NCI-H2171 (cell line): ENCODE data around the gene DPF3.

Experiments used
- DNase-seq: peaks from one replicate; lab custom pipeline; 2025; lab: John Stamatoyannopoulos, UW

Gene DPF3

DNA sequence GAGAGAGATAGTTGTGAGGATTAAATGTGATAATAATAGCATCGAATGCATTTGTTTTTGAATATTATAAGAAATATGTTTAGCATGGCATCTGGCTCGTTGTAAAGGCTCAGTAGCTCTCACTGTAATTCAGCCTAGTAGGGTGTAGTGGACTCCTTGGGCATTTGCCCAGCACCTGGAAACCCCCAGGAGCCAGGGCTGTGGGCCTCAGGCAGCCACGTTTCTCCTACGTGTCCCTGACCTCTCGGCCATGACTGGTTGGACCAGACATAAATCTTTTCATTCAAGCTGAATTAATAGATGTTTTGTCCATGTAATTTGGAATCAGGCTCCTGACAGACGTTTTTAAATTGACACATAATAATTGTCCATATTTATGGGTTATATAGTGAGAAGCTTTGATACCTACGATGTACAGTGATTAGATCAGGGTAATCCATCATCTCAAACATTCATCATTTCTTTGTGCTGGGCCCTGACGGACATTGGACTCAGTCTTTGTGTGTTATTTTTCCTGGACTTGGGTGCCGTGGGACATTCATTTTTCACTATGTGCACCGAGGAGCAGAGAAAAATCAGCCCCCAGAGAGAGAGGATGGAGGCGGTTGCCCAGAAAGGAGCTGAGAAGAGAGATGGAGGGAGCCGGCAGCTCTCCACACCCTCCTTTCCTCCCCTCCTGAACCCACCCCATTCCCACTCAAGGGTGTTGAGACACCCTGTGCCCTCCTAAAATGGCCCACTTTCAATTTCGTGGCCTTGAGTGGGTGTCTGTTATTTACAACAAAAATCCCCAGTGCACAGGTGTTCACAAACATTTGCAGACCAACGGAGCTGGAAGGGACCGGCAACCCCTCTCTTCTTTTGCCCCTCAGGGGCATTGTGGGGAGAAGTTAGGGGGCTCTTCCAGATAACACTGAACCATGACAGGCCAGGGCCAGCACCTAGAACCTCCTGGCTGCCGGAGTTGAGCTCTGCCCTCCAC lies 296.4 kb downstream of the DPF3 start:
- no peak for DNase-seq

DNA sequence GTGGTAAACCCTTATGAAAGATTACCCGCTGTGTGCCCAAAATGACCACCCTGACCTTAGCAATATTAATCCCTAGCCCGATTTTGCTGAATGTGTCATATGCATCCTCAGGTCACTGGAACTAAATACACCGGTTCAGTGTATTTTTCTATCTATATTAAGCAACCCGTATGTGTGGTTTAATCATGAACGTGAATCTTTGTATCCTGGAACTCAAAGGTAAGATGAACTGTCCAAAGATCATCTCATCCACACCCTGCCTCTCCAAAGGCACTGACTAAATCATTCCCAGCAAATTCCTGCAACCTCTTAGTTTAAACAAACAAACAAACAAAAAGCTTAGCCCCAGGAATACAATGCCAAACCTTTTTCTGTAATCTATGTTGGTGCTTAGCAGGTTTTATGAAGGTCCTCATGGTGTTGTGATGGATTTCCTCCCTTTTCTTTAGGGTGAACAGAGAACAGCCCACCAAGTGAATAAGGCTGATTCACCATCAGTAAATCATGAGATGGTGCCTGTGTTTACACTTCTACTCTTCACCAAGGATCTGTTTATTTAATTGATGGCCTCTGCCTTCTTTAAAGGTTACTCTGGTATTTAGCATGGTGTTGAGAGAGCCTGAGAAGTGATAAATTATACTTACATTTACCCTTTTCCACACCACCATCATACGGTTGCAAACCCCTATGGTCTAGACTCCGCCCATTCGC lies 298.6 kb downstream of the DPF3 start:
- no peak for DNase-seq

DNA sequence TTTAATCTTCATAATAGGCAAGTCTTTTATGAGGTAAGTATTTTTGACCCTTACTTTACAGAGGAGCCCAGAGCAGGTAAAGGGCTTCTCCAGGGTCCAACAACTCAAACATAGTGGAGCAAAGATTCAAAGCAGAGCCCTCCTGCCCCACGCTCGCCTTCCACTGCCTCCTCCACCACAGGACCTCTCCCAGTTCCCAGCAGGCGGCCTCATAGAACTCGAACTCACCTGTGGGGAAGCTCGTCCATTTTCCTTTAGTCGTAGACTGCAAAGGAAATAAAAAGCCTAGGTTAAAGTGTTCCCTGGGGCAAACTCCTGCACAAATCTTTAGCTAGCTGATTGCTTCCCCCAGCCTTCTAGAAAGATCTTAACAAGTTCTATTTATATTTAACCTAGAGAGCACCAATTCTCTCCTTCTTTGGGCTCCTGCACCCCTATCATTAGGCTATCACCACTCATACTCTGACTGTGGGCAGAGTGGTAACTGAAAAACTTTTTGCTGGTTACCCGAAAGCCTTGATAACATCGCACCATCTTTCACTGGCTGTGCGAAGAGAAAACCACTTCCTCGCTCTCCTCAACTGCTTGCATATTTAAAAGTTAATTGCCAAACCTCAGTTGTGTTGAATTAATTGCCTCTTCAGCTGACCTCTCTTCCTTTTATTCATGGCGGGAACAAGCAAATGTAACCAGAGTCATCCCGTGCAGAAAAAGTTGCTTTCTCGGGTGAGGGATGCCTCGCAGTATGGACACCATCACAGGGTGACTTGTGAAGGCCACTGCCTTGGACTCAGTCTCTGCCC lies 299.6 kb downstream of the DPF3 start:
- DNase-seq = no peak

DNA sequence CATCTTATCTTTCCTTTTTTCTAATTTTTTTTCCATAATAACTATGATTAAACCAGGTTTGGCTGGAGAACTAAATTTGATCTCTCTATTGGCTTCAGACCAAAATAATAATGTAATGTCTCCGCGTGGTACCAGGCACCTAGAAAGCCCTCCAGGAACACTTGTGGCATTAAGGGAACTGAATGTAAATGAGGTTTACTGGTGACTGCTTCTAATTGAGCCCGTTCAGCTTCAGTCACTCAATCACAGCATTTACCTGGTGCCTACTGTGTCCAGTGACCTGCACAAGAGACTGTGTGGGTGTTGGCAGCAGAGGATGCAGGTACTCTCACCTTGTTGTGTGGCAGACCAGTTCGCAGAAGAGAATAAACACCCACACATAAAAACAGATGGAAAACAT lies 302.5 kb downstream of the DPF3 start:
- DNase-seq = no peak

DNA sequence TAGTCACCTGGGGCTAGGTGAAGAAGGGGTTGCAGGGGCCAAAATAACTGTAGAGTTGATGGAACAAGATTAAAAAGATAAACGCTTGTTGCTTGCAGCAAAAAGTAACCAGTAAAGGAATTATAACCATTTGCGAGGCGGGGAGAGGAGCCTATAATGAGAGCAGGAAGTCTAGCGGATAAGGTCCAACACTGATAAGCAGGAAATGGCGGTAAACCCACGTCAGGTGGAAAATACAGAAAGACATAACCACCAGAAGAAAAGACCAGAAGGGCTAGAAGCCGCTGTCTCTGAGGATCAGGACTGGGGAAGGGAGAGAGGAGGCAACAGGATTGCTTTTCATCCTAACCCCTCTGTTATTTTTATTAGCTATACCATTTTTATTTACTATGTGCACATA lies 303.3 kb downstream of the DPF3 start:
- no peak for DNase-seq

DNA sequence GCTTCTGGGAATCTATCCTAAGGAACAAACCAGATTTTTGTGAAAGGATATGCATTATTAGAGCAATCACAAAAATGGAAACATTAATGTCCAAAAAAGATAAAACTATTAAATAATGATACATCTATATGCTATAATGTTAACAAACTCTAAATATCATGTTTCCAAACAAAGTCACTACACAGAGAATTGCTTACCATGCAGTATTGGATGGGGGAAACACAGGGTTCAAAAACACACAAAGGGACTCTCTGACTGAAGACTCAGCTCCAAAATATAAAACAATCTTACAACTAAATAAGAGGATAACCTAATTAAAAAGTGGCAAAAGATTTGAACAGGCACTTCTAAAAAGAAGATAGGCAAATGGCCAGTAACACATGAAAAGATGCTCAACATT lies 304.2 kb downstream of the DPF3 start:
- DNase-seq = no peak

DNA sequence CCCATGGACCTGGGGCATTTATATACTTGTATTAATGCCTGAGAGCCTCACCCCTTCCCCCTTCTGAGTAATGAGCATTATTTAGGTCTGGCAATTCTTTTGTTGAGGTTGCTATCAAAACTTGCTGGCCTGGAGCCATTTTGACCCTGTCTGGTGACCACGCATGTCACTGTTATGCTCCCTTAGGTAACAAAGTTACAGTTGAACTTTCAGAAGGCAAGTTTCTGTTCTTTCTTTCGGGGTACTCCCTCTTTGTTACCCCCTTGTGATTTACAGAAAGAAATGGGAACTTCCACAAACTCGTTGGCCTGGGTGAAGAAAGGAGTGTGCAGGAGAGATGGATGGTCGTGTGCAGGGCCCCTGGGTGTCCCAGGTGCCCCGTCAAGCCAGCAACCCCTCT lies 305.4 kb downstream of the DPF3 start:
- DNase-seq = no peak

DNA sequence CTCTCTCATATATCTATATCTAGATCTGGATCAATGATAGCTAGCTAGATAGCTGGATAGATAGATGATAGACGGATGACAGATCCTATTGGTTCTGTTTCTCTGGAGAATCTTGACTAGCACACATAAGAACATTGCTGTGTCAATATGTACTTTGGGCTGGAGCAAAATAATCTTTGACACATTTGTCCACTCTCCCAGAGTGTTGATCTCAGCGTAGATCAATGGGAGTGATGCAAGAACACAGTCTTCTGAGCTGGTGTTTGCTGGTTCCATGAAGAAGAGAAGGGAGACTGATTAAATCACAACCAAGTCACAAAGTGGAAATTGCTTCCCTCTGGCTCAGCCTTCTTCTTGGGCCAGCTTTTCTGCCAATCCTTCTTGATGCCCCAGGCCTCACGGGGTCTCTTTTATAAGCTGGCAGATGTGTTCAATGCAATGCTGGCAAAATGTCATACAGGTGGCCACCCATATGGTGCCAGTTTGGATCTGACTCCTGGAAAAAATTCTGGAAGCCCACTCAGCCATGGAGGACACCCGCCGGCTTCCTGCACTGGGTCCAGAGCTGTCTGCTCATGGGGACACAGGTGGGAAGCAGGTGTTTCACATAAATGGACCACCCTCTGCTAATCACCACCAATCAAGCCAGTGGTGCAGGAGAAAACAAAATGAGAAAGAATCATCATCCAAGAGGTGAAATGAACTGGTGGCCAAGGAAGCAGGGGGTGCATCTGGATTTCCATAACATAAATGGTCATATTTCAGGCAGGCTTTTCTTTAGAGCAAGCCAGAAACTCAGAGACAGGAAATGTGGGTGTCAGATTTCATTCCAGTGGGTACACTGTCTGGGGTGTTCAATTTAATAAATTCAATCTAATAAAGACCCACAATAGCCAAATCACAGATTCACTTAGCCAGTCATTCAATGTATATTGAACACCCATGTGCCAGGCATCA lies 310.3 kb downstream of the DPF3 start:
- DNase-seq = peak; percentile 48

DNA sequence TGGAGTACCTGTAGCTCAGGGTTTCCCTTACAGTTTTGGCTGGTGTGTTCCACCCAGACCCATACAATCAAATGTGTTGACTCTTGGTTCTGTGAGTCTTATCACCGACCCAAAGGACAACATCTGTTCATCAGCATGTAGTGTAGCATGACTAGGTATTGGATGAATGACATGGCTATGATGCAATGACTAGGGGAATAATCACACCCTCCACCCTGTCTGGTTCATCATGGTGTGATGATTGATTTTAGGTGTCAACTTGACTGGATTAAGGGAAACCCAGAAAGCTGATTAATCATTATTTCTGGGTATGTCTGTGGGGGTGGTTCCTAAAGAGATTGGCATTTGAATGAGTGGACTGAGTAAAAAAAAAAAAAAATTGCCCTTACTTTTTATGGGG lies 311.3 kb downstream of the DPF3 start:
- no peak for DNase-seq

DNA sequence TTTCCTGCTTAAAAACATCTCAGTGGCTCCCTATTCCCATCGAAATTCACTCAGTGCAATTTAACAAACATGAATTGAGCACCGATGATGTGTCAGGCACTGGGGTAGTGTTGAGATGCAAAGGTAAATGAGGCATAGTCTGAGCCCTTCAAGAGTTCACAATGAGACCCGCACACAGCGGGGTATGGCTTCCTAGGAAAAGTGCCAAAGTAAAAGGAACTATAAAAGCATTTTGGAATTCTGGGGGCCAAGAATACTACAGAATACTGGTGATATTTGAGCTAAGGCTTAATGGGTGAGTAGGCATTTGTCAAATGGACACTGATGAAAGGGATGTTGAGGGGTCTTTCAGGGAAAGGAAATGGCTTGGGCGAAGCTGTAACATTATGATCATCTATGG lies 315.4 kb downstream of the DPF3 start:
- no peak for DNase-seq

DNA sequence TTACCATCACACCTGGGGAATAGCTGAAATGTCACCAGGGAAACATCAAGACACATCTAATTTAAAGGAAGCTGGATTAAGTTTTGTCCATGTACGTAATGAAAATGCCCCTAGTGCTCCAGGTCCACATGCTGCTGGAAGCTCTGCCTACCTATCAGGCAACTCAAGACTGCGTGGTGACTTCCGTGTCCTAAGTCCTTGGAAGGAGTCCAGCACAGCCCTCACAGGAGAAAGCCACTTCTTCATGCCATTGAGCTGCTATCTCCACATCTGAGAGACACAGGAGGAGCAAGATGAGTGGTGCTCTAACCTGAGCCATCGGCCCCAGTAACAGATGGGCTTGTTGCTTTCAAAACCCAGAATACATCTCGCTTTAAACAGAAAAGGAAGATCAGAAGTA lies 316.4 kb downstream of the DPF3 start:
- no peak for DNase-seq

DNA sequence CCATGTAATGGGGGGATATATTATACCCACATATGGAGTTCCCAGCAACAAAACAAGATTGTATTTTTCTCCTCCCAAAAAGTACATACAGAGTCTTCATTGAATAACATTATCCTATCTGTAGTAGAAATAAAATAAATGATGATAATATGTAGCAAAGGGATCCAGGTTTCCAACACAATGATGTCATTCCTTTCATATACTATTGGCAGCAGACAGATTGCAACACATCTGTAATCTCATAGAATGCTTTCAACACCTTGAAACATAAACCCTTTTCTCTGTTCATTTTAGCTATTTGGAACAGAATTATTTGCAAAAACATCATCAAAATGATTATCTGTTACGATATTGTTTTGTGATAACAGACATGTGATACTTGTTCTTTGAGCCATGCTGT lies 317.6 kb downstream of the DPF3 start:
- no peak for DNase-seq

DNA sequence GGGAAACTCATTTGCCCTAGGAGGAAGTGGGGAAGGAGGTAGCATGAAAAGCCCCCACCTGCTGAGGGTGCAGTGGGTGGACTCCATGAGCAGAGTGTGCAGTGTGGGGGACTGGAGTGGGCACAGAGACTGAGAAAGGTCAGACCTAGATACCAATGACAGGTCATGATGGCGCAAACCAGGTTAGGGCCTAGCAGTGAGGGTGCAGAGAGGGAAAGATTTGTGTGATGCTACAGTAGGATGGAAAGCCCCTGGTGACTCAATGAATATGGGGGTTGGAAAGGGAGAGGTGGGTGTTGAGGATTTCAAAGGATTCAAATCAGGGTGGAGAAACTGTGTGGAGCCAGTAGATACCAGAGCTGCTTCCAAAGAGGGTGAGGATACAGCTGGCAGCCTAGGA lies 319.2 kb downstream of the DPF3 start:
- no peak for DNase-seq

DNA sequence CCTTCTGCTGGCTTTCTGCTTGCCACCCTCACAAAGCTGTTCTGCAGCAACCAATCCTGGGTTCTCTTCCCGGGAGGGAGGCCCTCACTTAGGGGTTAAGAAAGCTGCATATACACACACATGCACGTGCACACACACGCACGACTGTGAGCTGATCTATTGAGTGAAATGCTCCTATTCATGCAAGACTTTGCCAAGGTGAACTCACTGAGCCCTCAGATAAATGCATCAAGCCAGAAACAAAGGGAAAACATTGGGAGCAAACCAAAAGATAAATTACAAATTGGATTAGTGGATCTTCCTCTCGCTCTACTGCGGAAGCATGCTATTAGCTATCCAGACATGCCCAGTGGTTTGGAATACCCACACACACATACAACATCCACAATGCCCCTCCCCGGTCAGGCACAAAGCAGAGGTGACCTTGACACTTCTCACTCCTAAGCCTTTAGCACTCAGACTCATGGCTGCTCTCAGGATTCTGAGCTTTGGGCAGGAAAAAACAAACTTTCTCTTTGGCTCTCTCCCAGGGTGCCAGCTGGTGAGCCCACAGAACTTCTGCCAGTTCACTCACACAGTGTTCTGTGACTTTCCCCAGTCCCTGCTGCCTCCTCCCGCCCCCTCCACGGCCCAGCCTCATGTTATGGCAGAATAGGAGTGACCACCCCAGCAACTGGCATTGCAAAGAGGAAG lies 320.0 kb downstream of the DPF3 start:
- no peak for DNase-seq
